OCI-LY7 (cell line): ENCODE data around the gene APLP2. TPM values are rescaled to one million over a fixed set of nuclear protein-coding genes. Genes with fewer than 3 reads are reported as not detected.

Experiments
- BruUV-seq: library from RNA; stranded (reverse); fragments of 400-500 nt; replicated peaks from 2 replicates; lab custom pipeline; 2021; lab: Mats Ljungman, UMichigan
- CTCF ChIA-PET: fragments of 300-600 bp; sonication (Branson Sonifier 250); formaldehyde crosslinking; loops from one replicate; lab custom pipeline; 2022; ENCODE audit warnings: antibody characterized with exemption; ENCODE audit not compliant: unreplicated experiment; lab: Charles Lee
- POLR2A ChIA-PET: fragments of 300-600 bp; sonication (Branson Sonifier 250); formaldehyde crosslinking; loops from one replicate; lab custom pipeline; 2022; ENCODE audit warnings: antibody characterized with exemption; lab: Charles Lee
- DNase-seq: peaks from one replicate; pipeline ENCODE4 v3.0.0-alpha.2; 2015; ENCODE audit warnings: low spot score
- H2AFZ ChIP-seq: fragments of 200-600 bp; sonication (generic), shearing (Covaris generic); 2 replicates; pipeline ENCODE4 v1.6.1; 2014; ENCODE audit warnings: mild to moderate bottlenecking, antibody characterized with exemption, low read length, moderate library complexity
- H3K27ac ChIP-seq: fragments of 200-600 bp; sonication (generic); 2 replicates; pipeline ENCODE4 v1.5.1; 2014; ENCODE audit warnings: mixed run types, low read depth, mild to moderate bottlenecking, moderate library complexity, low read length, inconsistent platforms; ENCODE audit not compliant: poor library complexity, severe bottlenecking
- H3K36me3 ChIP-seq: fragments of 200-600 bp; sonication (generic); 2 replicates; pipeline ENCODE4 v1.6.1; 2014; ENCODE audit warnings: mild to moderate bottlenecking, antibody characterized with exemption, low read length, moderate library complexity, mixed read lengths; ENCODE audit not compliant: insufficient read depth
- H3K4me1 ChIP-seq: fragments of 200-600 bp; sonication (generic); 2 replicates; pipeline ENCODE4 v1.5.1; 2014; ENCODE audit warnings: mild to moderate bottlenecking, low read length; ENCODE audit not compliant: insufficient read depth, poor library complexity, severe bottlenecking
- H3K4me2 ChIP-seq: fragments of 200-600 bp; sonication (generic); 2 replicates; pipeline ENCODE4 v1.6.1; 2014; ENCODE audit warnings: mild to moderate bottlenecking, low read length
- H3K4me3 ChIP-seq: fragments of 200-600 bp; sonication (generic); 2 replicates; pipeline ENCODE4 v1.5.1; 2014; ENCODE audit warnings: mild to moderate bottlenecking, low read depth, low read length; ENCODE audit not compliant: poor library complexity, severe bottlenecking
- H3K79me2 ChIP-seq: fragments of 200-600 bp; sonication (generic); 2 replicates; pipeline ENCODE4 v1.6.1; 2016; ENCODE audit warnings: low read depth, mild to moderate bottlenecking, low read length, moderate library complexity, mixed read lengths; ENCODE audit not compliant: insufficient read depth
- H3K9me2 ChIP-seq: fragments of 200-600 bp; sonication (generic); 2 replicates; pipeline ENCODE4 v1.6.1; 2016; ENCODE audit warnings: mild to moderate bottlenecking, low read length, mixed read lengths; ENCODE audit not compliant: insufficient read depth
- H3K9me3 ChIP-seq: fragments of 200-600 bp; sonication (generic); 2 replicates; pipeline ENCODE4 v1.6.1; 2014; ENCODE audit warnings: mild to moderate bottlenecking, mixed run types, low read length, mixed read lengths
- H4K20me1 ChIP-seq: fragments of 200-600 bp; sonication (generic); 2 replicates; pipeline ENCODE4 v1.6.1; 2014; ENCODE audit warnings: mild to moderate bottlenecking, antibody characterized with exemption, low read length, moderate library complexity, mixed read lengths; ENCODE audit not compliant: insufficient read depth
- EZH2phosphoT487 ChIP-seq: fragments of 200-600 bp; sonication (generic); IDR thresholded peaks from 2 replicates; pipeline ENCODE4 v1.6.1; 2018; ENCODE audit warnings: low read depth, borderline replicate concordance, mild to moderate bottlenecking, mixed run types, antibody characterized with exemption, low read length, moderate library complexity, mixed read lengths
- intact Hi-C: fragments of 100-400 bp; cut with micrococcal nuclease; formaldehyde crosslinking; loops from one replicate; pipeline ENCODE4 v1.10.0; 2022; ENCODE audit not compliant: unreplicated experiment
- total RNA-seq, 2 experiments: library from RNA; depleted of rRNA in 1 of 2; stranded (reverse); fragments of >200 nt in 1 of 2; shearing (Covaris generic) in 1 of 2; gene quantifications; 2 replicates each; pipeline ENCODE4 v1.2.3, GENCODE V29; 2014 to 2022
- TF ChIP-seq, protein P1 (sequence below): fragments of 200-600 bp; sonication (generic); conservative IDR thresholded peaks from 2 replicates; pipeline ENCODE4 v1.5.1; 2014; ENCODE audit warnings: mild to moderate bottlenecking, antibody characterized with exemption, low read length, moderate library complexity, mixed read lengths

The APLP2 gene
- total RNA-seq, 2 experiments from 2014 or later = 147 to 284 TPM

DNA sequence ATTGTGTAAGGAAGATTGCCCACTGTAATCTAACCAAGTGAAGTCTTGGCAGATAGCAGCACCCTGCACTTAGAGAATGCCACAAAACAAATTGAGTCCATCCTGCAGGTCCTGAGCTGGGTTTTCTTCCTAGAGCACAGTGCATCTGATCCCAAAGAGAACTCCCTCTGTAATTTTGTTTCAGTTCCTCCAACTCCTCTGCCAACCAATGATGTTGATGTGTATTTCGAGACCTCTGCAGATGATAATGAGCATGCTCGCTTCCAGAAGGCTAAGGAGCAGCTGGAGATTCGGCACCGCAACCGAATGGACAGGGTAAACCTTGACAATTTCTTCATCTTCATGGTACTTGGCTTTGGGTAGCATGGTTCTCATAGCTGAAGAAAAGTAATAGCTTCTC is 56.8 kb downstream of the APLP2 start:
- H3K4me1 ChIP-seq = peaks cover 15% of the 10 kb centered on the region
- TF ChIP-seq, protein P1, sequence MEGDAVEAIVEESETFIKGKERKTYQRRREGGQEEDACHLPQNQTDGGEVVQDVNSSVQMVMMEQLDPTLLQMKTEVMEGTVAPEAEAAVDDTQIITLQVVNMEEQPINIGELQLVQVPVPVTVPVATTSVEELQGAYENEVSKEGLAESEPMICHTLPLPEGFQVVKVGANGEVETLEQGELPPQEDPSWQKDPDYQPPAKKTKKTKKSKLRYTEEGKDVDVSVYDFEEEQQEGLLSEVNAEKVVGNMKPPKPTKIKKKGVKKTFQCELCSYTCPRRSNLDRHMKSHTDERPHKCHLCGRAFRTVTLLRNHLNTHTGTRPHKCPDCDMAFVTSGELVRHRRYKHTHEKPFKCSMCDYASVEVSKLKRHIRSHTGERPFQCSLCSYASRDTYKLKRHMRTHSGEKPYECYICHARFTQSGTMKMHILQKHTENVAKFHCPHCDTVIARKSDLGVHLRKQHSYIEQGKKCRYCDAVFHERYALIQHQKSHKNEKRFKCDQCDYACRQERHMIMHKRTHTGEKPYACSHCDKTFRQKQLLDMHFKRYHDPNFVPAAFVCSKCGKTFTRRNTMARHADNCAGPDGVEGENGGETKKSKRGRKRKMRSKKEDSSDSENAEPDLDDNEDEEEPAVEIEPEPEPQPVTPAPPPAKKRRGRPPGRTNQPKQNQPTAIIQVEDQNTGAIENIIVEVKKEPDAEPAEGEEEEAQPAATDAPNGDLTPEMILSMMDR = no peak
- no peak for TF ChIP-seq EZH2phosphoT487
- no peak overlapping the region for H3K4me3 ChIP-seq
- no peaks in the 10 kb centered on the region for H3K9me2 ChIP-seq
- intact Hi-C loops = no loop called here
- no TSS peak for BruUV-seq
- H4K20me1 ChIP-seq = no peaks in the 10 kb centered on the region
- DNase-seq = no peak
- peaks cover 2% of the 10 kb centered on the region; the same call in 1 of the 2 replicates for H3K79me2 ChIP-seq
- POLR2A ChIA-PET = interaction anchor here (0.6 to 1.5 kb wide), 6 partner anchors 57 to 205 kb away, joined by 3 to 6 read pairs (median 4); no protein-coding TSS in a partner anchor
- no peak overlapping the region for H3K27ac ChIP-seq
- H3K4me2 ChIP-seq = no peak overlapping the region
- no peak overlapping the region for H2AFZ ChIP-seq
- CTCF ChIA-PET = no interaction called here
- peaks cover 99% of the 10 kb centered on the region for H3K36me3 ChIP-seq
- H3K9me3 ChIP-seq = no peaks in the 10 kb centered on the region

DNA sequence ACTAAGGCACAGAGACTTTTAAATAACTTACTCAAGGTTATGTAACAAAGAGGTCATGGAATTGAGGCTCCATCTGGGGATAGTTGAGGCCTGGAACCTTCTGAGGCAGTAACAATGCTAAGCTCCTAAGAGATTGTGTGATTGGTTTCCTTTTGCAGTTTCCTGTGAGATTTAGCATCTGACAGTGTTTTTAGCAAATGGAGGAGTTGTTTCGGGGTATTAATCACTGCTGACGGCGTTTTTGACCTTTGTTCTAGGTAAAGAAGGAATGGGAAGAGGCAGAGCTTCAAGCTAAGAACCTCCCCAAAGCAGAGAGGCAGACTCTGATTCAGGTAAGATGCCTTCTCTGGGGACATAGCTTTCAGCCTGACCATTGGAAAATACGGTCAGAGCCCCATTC is 57.8 kb downstream of the APLP2 start:
- H4K20me1 ChIP-seq = no peaks in the 10 kb centered on the region
- no peak overlapping the region for H3K4me2 ChIP-seq
- no peak overlapping the region for H3K27ac ChIP-seq
- H3K4me1 ChIP-seq = peaks cover 15% of the 10 kb centered on the region
- no peak for DNase-seq
- no peaks in the 10 kb centered on the region for H3K9me3 ChIP-seq
- H3K79me2 ChIP-seq = peaks cover 1% of the 10 kb centered on the region; the same call in 1 of the 2 replicates
- ChIA-PET POLR2A (interaction anchor here (0.7 to 1.3 kb wide), 11 partner anchors 8 to 202 kb away, joined by 3 to 6 read pairs (median 4); no protein-coding TSS in a partner anchor), CTCF (no interaction called here)
- TF ChIP-seq, protein P1 = no peak
- no peak for TF ChIP-seq EZH2phosphoT487
- no peak overlapping the region for H2AFZ ChIP-seq
- H3K36me3 ChIP-seq = peaks cover 99% of the 10 kb centered on the region
- intact Hi-C loops = no loop called here
- no peaks in the 10 kb centered on the region for H3K9me2 ChIP-seq
- BruUV-seq = no TSS peak
- H3K4me3 ChIP-seq = no peak overlapping the region

DNA sequence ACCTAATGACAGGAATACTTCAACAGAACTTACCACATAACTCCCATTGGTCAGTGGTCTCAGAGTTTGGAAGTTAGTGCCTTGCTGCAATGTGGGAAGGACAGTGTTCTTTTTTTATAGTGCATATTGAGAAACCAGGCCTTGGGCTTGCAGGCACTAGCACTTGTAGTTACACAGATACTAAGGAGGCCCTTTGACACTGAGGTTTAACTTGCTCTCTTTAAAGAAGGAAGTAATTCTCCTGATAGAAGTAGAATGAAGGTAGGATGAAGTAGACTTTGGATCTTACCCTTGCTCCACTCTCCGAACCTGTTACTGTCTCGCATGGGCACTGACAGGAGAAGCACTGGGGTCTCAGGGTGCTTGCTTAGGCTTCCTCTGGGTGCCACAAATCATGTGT is 58.9 kb downstream of the APLP2 start:
- peaks cover 20% of the 10 kb centered on the region for H3K4me1 ChIP-seq
- CTCF ChIA-PET = interaction anchor here (1.1 kb wide), 1 partner anchor 137 kb away, joined by 3 read pairs; no protein-coding TSS in a partner anchor
- H3K4me3 ChIP-seq = no peak overlapping the region
- no peak overlapping the region for H3K4me2 ChIP-seq
- POLR2A ChIA-PET = interaction anchor here (0.8 to 4.8 kb wide), 3 partner anchors 9 to 122 kb away, joined by 3 to 43 read pairs (median 3); no protein-coding TSS in a partner anchor
- BruUV-seq = no TSS peak
- no peaks in the 10 kb centered on the region for H4K20me1 ChIP-seq
- TF ChIP-seq EZH2phosphoT487 = no peak
- TF ChIP-seq, protein P1 = no peak
- H3K36me3 ChIP-seq = peaks cover 99% of the 10 kb centered on the region
- no peak overlapping the region for H3K27ac ChIP-seq
- H3K9me2 ChIP-seq = no peaks in the 10 kb centered on the region
- DNase-seq = no peak
- H2AFZ ChIP-seq = no peak overlapping the region
- H3K79me2 ChIP-seq = peaks cover 6% of the 10 kb centered on the region; the same call in 1 of the 2 replicates
- intact Hi-C loops = no loop called here
- H3K9me3 ChIP-seq = no peaks in the 10 kb centered on the region
